Kidney epithelial cell (primary cell): Measurements from ENCODE around the gene RABGAP1. TPM values are rescaled to one million over a fixed set of nuclear protein-coding genes. Genes with fewer than 3 reads are reported as not detected.

ENCODE experiments used
- DNase-seq: peaks from one replicate; pipeline ENCODE4 v3.0.0-alpha.2; 2010; ENCODE audit warnings: low read depth
- H3K27me3 ChIP-seq: 2 replicates; pipeline ENCODE4 v1.6.0; 2011; ENCODE audit warnings: low read length; ENCODE audit not compliant: control insufficient read depth, insufficient read depth
- H3K36me3 ChIP-seq: 2 replicates; pipeline ENCODE4 v1.5.1; 2011; ENCODE audit warnings: low read length; ENCODE audit not compliant: control insufficient read depth, insufficient read depth
- H3K4me3 ChIP-seq: 2 replicates; pipeline ENCODE4 v1.5.1; 2011; ENCODE audit warnings: low read depth, mild to moderate bottlenecking, control low read depth, low read length
- total RNA-seq: library from RNA; depleted of rRNA; stranded (reverse); fragments of >200 nt; gene quantifications from 2 replicates; pipeline ENCODE4 v1.2.3, GENCODE V29; 2015
- TF ChIP-seq, protein P1 (sequence below): IDR thresholded peaks from 2 replicates; pipeline ENCODE4 v1.5.1; 2011; ENCODE audit warnings: mild to moderate bottlenecking, moderate library complexity, low read length, control low read depth, inconsistent platforms; ENCODE audit not compliant: insufficient read depth, poor library complexity, severe bottlenecking

The RABGAP1 gene
- total RNA-seq, 1 donor from 2014 or later = 19.1 TPM

DNA sequence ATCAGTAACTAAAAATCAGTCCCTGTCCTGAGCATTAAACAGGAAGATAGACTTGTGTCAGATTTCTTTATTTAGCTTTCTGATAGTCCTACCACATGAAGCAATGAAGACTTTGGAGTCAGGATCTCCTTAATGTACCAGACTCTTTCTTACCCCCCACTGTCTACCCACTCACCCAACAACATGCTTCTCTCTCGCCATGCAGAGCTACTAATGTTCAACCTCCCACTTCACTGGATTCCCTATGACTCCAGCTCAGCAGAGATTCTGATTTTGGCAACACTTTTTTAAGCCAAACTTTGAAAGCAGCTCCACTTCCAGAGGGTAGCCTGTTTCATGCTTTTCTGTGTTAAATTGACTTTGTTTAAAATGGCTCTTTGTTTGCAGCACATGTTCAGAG lies 143.4 kb downstream of the RABGAP1 start:
- Histone ChIP-seq H3K27me3 (no peaks in the 10 kb centered on the region), H3K4me3 (no peak overlapping the region), H3K36me3 (peaks cover 3% of the 10 kb centered on the region)
- TF ChIP-seq, protein P1, sequence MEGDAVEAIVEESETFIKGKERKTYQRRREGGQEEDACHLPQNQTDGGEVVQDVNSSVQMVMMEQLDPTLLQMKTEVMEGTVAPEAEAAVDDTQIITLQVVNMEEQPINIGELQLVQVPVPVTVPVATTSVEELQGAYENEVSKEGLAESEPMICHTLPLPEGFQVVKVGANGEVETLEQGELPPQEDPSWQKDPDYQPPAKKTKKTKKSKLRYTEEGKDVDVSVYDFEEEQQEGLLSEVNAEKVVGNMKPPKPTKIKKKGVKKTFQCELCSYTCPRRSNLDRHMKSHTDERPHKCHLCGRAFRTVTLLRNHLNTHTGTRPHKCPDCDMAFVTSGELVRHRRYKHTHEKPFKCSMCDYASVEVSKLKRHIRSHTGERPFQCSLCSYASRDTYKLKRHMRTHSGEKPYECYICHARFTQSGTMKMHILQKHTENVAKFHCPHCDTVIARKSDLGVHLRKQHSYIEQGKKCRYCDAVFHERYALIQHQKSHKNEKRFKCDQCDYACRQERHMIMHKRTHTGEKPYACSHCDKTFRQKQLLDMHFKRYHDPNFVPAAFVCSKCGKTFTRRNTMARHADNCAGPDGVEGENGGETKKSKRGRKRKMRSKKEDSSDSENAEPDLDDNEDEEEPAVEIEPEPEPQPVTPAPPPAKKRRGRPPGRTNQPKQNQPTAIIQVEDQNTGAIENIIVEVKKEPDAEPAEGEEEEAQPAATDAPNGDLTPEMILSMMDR = no peak
- no peak for DNase-seq

DNA sequence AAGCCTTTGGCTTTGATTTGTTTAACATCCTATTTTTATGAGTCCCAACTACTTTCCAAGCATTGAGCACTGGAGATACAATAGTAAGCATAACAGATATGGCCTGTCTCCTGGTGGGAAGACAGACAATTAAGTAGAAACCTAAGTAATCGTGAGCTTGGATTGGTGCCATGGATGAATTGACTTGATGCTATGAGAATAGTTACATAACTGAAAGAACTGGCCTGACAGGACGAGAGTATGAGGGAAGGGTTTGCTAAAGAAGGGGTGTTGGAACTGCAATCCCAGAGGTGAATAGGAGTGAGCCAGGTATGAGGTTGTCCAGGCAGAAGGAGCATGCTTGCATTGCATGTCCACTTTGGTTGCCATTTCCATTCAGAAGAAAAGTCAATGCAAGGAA lies 145.1 kb downstream of the RABGAP1 start:
- DNase-seq = no peak
- TF ChIP-seq, protein P1 = no peak
- H3K36me3 ChIP-seq = peaks cover 3% of the 10 kb centered on the region
- H3K4me3 ChIP-seq = no peak overlapping the region
- no peaks in the 10 kb centered on the region for H3K27me3 ChIP-seq

DNA sequence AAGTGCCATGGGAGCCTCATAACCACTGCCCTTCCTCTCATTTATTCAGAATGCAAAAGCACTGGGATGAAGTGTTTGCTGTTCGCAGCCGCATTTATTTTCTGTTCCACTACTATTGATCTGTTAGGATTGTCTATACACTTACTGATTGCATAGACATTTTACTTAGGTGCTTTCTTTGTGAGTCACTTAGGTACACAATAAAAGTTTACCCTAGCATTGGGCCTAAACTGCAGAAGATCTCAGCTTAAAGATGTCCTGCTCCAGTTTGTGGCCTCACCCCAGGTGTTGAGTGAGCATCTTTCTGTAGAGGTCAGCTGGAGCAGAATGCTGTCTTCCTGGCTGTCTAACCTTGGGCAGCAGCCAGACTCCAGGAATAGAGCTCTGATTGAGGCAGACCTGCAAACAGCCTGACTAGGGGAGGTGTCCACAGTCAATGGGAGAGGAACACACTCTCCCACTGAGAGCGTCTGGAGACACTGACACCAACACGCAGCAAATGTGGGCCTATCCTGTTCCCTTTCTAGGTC lies 146.6 kb downstream of the RABGAP1 start:
- H3K4me3 ChIP-seq = no peak overlapping the region
- H3K27me3 ChIP-seq = no peaks in the 10 kb centered on the region
- TF ChIP-seq, protein P1 = no peak
- H3K36me3 ChIP-seq = peaks cover 3% of the 10 kb centered on the region
- no peak for DNase-seq

DNA sequence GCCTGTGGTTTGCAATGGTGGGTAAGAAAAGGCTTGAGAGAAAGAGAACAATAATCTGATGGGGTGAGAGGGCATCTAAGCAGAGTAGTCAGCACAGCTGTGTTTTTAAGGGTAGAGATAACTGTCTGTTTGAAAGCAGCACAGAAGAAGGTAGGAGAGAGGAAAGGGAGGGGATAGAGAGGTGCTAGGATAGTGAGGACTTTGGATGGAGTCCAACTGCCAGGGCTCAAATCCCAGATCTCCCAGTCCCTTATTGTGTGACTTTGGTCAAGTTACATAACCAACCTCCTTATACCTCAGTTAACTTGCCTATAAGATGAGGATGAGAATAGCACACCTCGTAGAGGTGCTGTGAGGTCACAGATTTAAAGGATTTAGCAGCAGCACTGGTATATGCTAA lies 148.2 kb downstream of the RABGAP1 start:
- TF ChIP-seq, protein P1 = no peak
- no peak for DNase-seq
- no peak overlapping the region for H3K4me3 ChIP-seq
- no peaks in the 10 kb centered on the region for H3K27me3 ChIP-seq
- H3K36me3 ChIP-seq = peaks cover 3% of the 10 kb centered on the region

DNA sequence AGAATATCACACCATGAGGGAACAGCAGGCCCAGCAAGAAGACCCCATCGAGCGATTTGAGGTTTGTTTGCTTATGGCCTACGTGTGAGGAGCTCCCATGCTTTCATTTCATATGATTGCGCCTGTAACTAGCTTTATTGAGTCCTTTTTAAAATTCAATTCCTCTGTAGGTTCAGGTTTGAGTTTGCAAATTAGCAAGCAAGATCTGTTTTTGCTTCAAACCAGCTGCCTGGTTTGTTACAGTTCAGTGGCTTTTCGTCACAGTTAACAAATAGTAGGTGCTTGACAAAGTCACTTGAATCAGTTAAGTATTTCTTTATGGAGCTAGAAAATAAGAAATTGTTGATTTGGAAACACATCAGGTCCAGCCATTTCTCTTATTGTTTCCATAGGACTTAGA lies 149.0 kb downstream of the RABGAP1 start:
- Histone ChIP-seq H3K4me3 (no peak overlapping the region), H3K36me3 (peaks cover 3% of the 10 kb centered on the region), H3K27me3 (no peaks in the 10 kb centered on the region)
- no peak for DNase-seq
- TF ChIP-seq, protein P1 = no peak

DNA sequence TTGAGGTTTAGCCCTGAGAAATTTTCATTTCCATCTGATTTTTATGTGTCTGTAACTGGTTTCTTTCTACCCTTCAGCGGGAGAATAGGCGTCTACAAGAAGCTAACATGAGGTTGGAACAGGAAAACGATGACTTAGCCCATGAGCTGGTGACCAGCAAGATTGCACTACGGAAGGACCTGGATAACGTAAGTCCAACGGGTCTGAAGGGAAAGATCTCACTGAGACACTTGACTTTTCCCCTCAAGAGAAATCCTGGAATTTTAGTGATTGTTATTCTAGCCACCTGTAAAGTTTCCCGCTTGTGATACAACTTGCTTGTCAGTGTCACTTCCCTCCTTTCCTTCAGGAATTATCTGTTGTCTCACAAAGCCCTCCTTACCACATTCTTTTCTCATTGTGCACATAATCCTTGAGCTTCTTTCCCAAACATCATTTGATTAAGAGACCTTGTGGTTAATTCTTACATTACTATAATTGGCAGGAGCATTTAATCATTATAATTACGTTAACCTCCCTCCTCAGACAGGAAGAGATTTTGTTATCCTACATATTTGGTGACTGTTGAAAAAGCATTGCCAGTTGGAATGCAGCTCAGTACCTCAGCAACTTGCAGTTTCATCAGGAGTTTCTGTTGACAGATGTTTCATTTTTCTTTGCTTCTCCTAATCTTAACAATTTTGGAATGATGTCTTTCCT lies 149.5 kb downstream of the RABGAP1 start:
- Histone ChIP-seq H3K4me3 (no peak overlapping the region), H3K36me3 (peaks cover 3% of the 10 kb centered on the region), H3K27me3 (no peaks in the 10 kb centered on the region)
- DNase-seq = no peak
- TF ChIP-seq, protein P1 = no peak
